Measurements from ENCODE around the gene MYOCD.
"Not testable (repeated sequence)": the region's sequence is repeated elsewhere in the genome, so short reads cannot be mapped to it uniquely, and the experiment has no call there.

Gene MYOCD

GRCh38 chr17:12665263-12666210 lies at the start of gene MYOCD:
MYOCD (plus strand) TSS chr17:12665890; CDS start chr17:12666189, 299 bp downstream.
- no peak for DNase-seq

- DNase-seq, result no peak
Measured at GRCh38 chr17:12616161-12616560, 49.5 kb upstream of the MYOCD start.

GRCh38 chr17:12618557-12618956 lies 47.1 kb upstream of the MYOCD start:
- no peak for DNase-seq

DNA sequence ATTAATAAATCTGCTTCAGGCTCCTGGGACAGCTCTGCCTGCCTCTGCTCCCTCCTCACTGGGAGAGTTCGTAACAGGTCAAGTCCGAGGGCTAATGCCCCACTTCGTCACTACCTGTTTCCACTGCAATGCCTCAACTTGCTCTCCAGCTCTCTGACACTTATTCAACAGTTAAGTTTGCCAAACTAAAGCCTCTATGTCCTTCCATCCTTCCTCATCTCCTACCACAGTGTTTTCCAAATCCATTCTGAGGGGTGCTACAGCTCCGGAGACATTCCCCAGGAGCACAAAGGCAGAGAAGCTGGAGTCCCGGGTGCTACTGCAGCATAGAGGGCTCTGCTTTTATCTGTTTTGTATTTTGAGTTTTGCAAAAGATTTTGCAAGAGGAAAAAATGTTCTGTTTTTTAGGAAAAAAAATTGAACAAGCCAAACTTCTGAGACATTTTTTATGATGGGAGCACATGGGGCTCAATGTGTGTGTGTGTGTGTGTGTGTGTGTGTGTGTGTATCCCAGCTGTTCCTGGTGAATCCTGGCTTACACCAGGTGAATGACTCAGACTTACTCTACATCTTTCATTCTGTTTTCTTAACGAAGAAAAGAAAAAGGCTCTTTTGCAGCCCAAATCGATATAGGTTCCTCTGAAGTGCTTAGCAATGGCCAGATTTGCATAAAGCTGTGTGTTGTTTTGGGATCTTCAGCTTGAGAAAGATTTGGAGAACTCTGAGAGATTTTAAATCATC lies 46.1 kb upstream of the MYOCD start:
- DNase-seq, result no peak

DNA sequence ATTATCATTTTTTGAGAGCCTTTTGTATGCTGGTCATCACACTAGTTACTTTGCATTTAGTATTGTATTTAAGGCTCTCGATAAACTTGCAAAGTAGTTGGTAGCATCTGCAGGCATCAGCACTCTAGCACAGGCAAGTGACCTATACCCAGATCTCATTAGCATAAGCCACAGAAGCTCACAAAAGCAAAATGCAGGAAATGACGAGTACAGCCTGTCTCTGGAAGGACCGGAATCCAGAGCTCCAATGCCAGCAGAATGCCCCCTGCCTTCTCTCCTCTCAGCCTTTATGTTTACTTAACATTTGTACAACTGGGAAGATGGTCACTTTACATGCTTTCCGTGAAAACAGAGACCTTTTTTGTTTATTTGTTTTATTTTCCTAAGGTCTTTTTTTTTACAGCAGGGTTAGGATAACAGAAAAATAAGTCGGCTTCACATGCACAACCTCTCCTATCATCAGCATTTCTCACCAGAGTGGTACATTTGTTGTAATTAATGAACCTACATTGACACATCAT lies 45.4 kb upstream of the MYOCD start:
- no peak for DNase-seq

DNA sequence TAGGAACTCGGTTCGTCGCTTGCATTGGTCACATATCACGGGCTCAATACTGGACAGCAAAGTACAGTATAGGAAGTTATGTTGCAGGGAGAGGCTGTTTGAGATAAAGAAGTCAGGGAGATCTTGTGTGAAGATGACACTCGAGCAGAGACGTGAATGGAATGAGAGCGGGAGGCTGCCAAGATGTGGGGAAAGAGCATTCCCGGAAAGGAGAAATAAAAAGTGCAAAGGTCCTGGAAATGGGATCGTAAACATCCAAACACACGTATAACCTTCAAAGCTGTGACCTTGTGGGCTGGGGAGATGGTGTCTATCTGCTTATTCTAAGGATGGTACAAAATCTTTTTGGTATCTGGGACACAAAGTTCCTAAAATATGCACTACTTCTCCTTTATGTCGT lies 43.0 kb upstream of the MYOCD start:
- no peak for DNase-seq

DNA sequence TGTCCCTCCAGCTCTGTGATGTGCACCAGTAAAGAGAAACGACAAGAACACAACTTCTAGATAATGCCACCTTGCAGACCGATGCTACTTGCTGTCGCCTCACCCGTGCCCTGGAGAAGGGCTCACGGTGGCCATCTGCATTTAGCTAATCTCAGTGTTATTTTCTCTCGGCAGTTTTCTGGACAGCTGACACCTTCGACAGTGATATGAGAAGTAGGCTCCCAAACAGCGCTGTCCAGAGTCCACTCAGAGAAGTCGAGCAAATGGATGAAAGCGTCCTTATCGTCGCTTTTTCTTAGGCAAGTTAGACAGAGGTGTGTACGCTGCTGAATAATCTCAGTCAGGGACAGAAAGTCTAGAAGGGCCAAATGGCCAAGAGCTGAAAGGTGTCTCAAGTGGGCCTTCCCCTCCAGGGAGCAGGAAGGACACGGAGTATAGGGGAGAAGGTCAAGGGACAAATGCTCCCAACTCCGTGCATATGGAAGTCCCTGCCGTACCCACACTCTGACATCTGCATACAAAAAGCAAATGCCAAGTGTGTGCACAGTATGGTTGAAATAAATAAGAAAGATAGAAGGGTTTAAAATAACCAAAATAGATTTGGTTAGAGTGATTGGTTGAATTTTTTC lies 42.4 kb upstream of the MYOCD start:
- no peak for DNase-seq

GRCh38 chr17:12624211-12624610 lies 41.5 kb upstream of the MYOCD start:
- DNase-seq, result no peak

DNA sequence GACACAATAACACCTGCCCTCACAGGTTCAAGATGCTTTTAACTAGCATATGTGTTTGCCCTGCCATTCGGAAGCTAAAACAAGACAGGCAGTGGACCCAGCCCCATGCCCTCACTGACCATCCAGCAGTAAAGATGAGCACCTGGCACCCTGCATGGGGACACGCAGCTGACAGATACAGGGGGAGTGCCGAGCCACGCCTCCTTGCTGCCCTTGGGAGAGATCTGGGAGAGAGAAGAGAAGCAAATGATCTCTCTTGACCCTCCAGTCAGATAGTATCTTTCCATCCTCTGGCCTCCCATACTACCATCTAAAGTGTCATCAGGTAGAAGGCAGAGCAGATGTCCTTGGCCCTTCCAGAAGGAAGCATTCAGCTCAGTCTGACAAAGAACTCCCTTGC lies 40.6 kb upstream of the MYOCD start:
- no peak for DNase-seq

GRCh38 chr17:12627177-12627629 lies 38.5 kb upstream of the MYOCD start:
- DNase-seq, result no peak

- no peak for DNase-seq
Measured at GRCh38 chr17:12627781-12628451, 37.8 kb upstream of the MYOCD start.

DNA sequence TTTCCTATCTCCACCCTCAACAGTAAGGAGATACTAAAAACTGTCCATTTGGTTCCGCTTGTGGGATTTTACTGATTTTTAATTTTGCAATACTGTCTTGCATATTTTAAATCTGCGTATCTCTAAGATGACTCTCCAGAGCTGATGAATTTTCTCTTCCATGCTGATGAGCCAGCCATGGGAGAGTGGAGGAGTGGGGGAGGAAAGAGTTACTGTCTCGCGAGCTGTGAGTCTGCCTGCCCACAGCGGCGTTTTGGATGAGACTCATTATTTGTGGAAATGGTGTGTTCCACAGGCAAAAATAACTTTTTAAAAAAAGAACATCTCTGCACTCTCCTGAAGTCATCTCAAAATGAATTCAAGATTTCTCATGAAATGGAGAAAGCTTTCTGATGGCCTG lies 34.6 kb upstream of the MYOCD start:
- DNase-seq, result no peak

- DNase-seq, result no peak
Measured at GRCh38 chr17:12632785-12633184, 32.9 kb upstream of the MYOCD start.

DNA sequence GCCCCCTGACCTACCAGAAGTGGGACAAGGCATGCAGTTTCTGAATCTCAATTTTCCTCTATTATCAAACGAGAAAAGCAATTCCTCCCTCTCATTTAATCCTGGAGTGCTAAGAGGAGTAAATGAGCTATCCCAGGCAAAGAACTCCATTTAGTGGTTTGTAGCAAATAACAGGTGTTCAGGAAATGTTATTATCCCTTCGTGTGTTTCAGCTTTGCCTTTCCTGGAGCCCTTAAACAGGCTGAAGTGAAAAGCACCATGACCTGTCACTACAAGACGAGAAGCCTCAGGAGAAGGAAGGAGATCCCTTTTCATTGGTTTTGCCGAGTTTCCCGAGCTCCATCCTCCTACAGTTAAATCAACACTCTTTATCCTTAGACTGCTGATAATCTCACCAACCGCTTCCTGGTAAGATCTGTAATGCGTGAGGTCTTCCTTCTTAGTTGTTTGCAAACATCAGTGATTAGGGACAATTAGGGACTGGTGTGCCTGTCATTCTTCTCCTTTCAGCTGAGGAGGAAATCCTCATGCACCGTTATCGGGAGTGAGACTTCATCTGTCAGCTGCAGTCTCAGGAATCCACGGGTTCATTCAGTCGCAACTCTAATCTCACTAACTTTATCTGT lies 30.8 kb upstream of the MYOCD start:
- DNase-seq, result no peak

- not testable (repeated sequence) for DNase-seq
Measured at GRCh38 chr17:12635996-12636395, 29.7 kb upstream of the MYOCD start.

- no peak for DNase-seq
Measured at GRCh38 chr17:12637015-12637414, 28.7 kb upstream of the MYOCD start.

DNA sequence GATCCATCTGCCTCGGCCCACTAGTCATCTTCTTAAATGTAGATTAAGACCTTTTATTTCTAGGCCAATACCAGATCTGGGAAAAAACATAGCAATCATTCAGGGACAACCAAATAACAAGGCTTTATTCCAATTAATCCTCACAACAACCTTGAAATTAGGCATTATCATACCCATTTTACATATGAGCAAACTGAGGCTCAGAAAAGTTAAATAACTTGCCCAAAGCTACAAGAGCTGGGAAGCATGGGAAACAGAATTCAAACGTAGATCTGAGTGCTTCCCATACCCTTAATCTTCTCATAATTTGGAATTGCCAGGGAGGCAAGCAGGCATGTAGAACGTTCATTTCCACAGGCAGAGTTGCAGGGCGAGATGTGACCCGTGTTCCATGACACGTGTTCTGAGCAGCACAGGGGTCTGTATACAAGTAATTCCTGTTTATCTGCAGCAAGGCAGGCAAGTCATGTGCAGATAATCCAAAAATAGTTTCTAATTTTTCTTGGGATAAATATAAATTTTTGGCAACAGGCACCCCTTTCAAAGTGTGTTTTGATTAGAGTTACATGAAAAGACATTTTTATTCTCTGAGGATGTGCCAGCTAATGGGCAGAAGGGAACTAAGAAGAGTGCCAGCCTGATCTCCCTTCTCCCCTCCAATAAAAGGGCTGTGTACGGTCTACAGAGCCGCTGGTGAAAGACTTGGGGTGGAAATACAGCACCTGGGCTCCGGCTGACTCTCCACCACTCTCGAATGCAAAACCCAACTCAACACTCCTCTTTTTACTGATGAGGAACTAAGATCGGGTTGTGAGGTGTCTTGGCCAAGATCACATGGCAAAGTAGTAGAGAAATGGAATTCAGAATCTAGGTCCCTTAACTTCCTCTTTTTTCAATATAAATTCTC lies 27.7 kb upstream of the MYOCD start:
- no peak for DNase-seq

DNA sequence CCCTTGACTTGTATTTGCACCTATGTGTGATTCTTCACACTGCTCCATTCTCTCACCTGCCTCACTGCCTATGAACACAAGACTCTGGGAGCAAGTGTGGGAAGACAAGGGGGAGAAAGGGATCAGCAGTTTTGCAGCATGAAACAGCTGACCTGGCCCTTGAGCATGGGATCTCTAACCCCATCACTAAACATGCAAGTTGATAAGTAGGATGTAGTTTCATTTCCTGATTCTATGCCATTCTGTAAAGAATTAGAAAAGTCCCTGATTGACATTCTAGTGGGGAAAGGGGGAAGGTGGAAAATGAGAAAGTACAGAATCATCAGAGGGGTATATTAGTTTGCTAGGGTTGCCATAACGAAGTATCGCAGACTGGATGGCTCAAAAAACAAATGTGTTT lies 25.3 kb upstream of the MYOCD start:
- DNase-seq, result no peak

- DNase-seq, result no peak
Measured at GRCh38 chr17:12641084-12641483, 24.6 kb upstream of the MYOCD start.

DNA sequence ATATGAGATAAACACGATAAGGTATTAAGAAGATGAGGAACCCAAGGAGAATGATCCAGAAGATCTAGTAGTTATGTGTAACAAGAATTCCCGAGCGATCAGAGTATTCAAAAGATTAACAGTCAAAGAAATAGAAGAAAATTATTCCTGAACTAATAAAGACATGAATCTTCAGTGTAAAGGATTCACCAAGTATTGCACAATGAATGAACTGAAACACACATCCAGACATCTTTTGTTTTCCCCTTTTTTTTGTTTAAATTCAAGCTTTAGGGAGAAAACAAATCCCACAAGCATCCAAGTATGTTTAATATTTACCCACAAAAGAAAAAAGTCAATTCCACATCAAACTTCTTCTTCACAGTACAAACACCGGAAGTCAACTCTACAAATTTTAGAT lies 23.7 kb upstream of the MYOCD start:
- no peak for DNase-seq

DNA sequence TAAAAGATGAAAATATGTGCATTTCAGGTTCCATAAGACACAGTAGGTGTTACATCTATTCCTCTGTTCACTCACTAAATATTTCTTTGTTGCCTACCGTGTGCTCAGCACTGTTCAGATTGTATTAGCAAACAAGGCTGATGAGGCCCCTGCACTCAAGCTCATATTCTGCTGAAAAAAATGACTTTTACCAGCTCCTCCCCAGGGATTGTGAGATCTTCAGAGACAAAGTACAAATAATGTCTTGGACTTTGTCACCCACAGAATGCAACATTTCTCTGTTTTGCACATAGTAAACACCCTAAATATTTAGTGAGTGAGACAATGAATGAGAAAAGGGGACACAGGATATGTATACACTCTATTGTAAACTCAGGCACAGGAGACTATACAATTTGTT lies 21.9 kb upstream of the MYOCD start:
- DNase-seq, result no peak

Measured in Kasumi-1 (cell line).